ENCODE results near the gene GLIS1.

DNA sequence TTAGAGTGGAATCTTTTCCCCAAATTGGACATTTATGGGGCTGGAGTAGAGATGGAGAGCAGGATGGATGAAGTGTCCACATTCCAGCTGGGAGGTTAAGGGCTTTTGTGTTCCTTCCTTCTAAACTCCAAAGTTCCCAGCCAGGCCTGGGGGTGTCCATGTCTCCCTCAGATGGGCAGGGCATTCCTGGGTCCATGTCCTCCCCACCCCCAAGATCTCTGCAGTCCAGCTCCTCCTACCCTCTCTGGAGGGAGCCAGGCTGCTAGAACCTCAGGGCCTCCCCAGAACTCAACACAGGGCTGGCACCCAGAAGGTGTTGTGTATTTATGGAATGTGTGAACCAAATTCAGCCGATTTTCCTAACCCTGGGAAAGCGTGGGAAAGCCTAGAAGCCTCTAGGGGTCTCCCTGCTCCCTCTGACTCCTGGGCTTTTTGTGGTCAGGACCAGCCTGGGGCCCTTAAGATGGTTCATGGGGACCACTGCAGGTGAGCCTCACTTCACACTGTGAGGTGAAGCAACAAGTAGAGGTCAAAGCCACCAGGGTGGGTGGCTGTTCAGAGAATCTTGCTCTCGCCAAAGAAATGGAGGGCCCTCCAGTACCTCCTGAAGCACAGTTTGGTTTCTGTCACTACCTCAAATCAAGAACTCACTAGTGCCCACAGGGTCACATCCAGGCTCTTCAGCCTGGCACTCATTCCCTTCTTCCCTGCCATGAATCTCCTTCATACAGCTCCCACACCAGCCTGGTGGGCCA is 54.8 kb downstream of the GLIS1 start:
- TF ChIP-seq, protein P1, sequence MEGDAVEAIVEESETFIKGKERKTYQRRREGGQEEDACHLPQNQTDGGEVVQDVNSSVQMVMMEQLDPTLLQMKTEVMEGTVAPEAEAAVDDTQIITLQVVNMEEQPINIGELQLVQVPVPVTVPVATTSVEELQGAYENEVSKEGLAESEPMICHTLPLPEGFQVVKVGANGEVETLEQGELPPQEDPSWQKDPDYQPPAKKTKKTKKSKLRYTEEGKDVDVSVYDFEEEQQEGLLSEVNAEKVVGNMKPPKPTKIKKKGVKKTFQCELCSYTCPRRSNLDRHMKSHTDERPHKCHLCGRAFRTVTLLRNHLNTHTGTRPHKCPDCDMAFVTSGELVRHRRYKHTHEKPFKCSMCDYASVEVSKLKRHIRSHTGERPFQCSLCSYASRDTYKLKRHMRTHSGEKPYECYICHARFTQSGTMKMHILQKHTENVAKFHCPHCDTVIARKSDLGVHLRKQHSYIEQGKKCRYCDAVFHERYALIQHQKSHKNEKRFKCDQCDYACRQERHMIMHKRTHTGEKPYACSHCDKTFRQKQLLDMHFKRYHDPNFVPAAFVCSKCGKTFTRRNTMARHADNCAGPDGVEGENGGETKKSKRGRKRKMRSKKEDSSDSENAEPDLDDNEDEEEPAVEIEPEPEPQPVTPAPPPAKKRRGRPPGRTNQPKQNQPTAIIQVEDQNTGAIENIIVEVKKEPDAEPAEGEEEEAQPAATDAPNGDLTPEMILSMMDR (IDR thresholded peaks at IDR 0.05; ENCODE audit: insufficient read depth, low read length, poor library complexity, severe bottlenecking): no peak
- no peak for TF ChIP-seq EZH2phosphoT487 (conservative IDR thresholded peaks at IDR 0.05; ENCODE audit: low read length)
